HCT116 (cell line): ENCODE results near the gene CSNK1D. TPM values are rescaled to one million over a fixed set of nuclear protein-coding genes. Genes with fewer than 3 reads are reported as not detected.

ENCODE experiments used
- ATAC-seq: fragments of 200-7000 bp; cut with Tn5 transposase; 2 replicates; pipeline ENCODE4 v1.9.1; 2020; ENCODE audit warnings: mild to moderate bottlenecking, moderate library complexity
- BruUV-seq: library from RNA; stranded (reverse); fragments of 400-500 nt; replicated peaks from 2 replicates; lab custom pipeline; 2021; lab: Mats Ljungman, UMichigan
- CTCF ChIA-PET: fragments of 300-600 bp; sonication (Branson Sonifier 250); formaldehyde crosslinking; loops from one replicate; lab custom pipeline; 2021; ENCODE audit warnings: antibody characterized with exemption; lab: Charles Lee
- POLR2A ChIA-PET: fragments of 300-600, 350-600 bp; sonication (Branson Sonifier 250); formaldehyde crosslinking; loops from one replicate; lab custom pipeline; 2021; ENCODE audit warnings: antibody characterized with exemption; lab: Charles Lee
- RAD21 ChIA-PET, 2 experiments: fragments of 300-600 bp; sonication (Branson Sonifier 250); formaldehyde crosslinking; loops; one replicate each; lab custom pipeline; 2023; ENCODE audit warnings: low total read pairs in 2 of 2; ENCODE audit not compliant: uncharacterized antibody in 2 of 2, unreplicated experiment in 2 of 2, low non-redundant PET in 1 of 2; lab: Charles Lee
- DNase-seq: peaks from one replicate; pipeline ENCODE4 v3.0.0-alpha.2; 2010; ENCODE audit warnings: low read depth, low spot score
- H2AFZ ChIP-seq: fragments of 200-600 bp; shearing (Covaris generic), sonication (generic); 2 replicates; pipeline ENCODE4 v1.6.1; 2017; ENCODE audit warnings: low read depth, mixed run types, mixed read lengths, antibody characterized with exemption, low read length; ENCODE audit not compliant: poor library complexity, severe bottlenecking
- H3K27ac ChIP-seq: 2 replicates; pipeline ENCODE4 v1.5.1; 2012; ENCODE audit warnings: low read depth, low read length
- H3K27me3 ChIP-seq: fragments of 200-600 bp; sonication (generic); 2 replicates; pipeline ENCODE4 v1.6.1; 2016; ENCODE audit warnings: mixed run types, low read length, mixed read lengths; ENCODE audit not compliant: insufficient read depth
- H3K36me3 ChIP-seq, 2 experiments: fragments of 200-500 bp in 1 of 2; fragments of 200-600 bp in 1 of 2; sonication (Bioruptor generic) in 1 of 2; sonication (generic) in 1 of 2; 2 replicates each; pipeline versions ENCODE4 v1.5.1 to v1.6.1; 2014 to 2016; ENCODE audit warnings: low read length in 2 of 2, inconsistent platforms in 1 of 2, mixed read lengths in 1 of 2, mixed run types in 1 of 2; ENCODE audit not compliant: insufficient read depth in 2 of 2, control insufficient read depth in 1 of 2
- H3K4me1 ChIP-seq, 2 experiments: fragments of 200-600 bp in 1 of 2; sonication (generic) in 1 of 2; 2 replicates each; pipeline versions ENCODE4 v1.5.1 to v1.6.1; 2012 to 2017; ENCODE audit warnings: low read length in 2 of 2, inconsistent platforms in 1 of 2, mild to moderate bottlenecking in 1 of 2, mixed read lengths in 1 of 2, mixed run types in 1 of 2, moderate library complexity in 1 of 2; ENCODE audit not compliant: insufficient read depth in 2 of 2, control insufficient read depth in 1 of 2
- H3K4me2 ChIP-seq: fragments of 200-600 bp; sonication (generic); 2 replicates; pipeline ENCODE4 v1.6.1; 2017; ENCODE audit warnings: mixed run types, low read length, mixed read lengths
- H3K4me3 ChIP-seq, 2 experiments: fragments of 200-600 bp in 1 of 2; sonication (generic) in 1 of 2; replicated peaks in 1 of 2; 2 replicates each; pipeline ENCODE4 v1.5.1; 2011 to 2016; ENCODE audit warnings: low read length in 2 of 2, control low read depth in 1 of 2, low read depth in 1 of 2, mild to moderate bottlenecking in 1 of 2, mixed read lengths in 1 of 2, mixed run types in 1 of 2
- H3K79me2 ChIP-seq: fragments of 200-600 bp; sonication (generic); 2 replicates; pipeline ENCODE4 v1.6.1; 2017; ENCODE audit warnings: mild to moderate bottlenecking, mixed run types, low read length, moderate library complexity, mixed read lengths; ENCODE audit not compliant: insufficient read depth
- H3K9ac ChIP-seq: fragments of 200-600 bp; sonication (generic); 2 replicates; pipeline ENCODE4 v1.6.1; 2016; ENCODE audit warnings: low read length, mixed read lengths
- H3K9me2 ChIP-seq: fragments of 200-600 bp; sonication (generic), shearing (Covaris generic); 2 replicates; pipeline ENCODE4 v1.6.1; 2017; ENCODE audit warnings: mixed run types, mild to moderate bottlenecking, moderate library complexity; ENCODE audit not compliant: insufficient read depth
- H3K9me3 ChIP-seq, 2 experiments: fragments of 200-500 bp in 1 of 2; fragments of 200-600 bp in 1 of 2; sonication (Bioruptor generic) in 1 of 2; sonication (generic) in 1 of 2; 2 replicates each; pipeline ENCODE4 v1.6.1; 2014 to 2017; ENCODE audit warnings: low read length in 2 of 2, mixed read lengths in 2 of 2, inconsistent platforms in 1 of 2, low read depth in 1 of 2, mild to moderate bottlenecking in 1 of 2, mixed run types in 1 of 2, moderate library complexity in 1 of 2; ENCODE audit not compliant: control insufficient read depth in 1 of 2, insufficient read depth in 1 of 2
- H4K20me1 ChIP-seq: fragments of 200-600 bp; sonication (generic), shearing (Covaris generic); 2 replicates; pipeline ENCODE4 v1.6.1; 2017; ENCODE audit warnings: mixed run types, mild to moderate bottlenecking, moderate library complexity; ENCODE audit not compliant: insufficient read depth
- CBX3 ChIP-seq: IDR thresholded peaks from 2 replicates; pipeline ENCODE4 v1.6.1; 2012; ENCODE audit warnings: low read depth
- CEBPB ChIP-seq: IDR thresholded peaks from 2 replicates; pipeline ENCODE4 v1.6.1; 2012; ENCODE audit warnings: low read depth
- EGR1 ChIP-seq: IDR thresholded peaks from 2 replicates; pipeline ENCODE4 v1.6.1; 2012; ENCODE audit warnings: low read depth
- FOSL1 ChIP-seq: IDR thresholded peaks from 2 replicates; pipeline ENCODE4 v1.6.1; 2012; ENCODE audit warnings: low read depth
- JUND ChIP-seq: IDR thresholded peaks from 2 replicates; pipeline ENCODE4 v1.6.1; 2012
- POLR2AphosphoS5 ChIP-seq: IDR thresholded peaks from 2 replicates; pipeline ENCODE4 v1.6.1; 2011; ENCODE audit warnings: mild to moderate bottlenecking, low read depth, low read length, moderate library complexity
- RAD21 ChIP-seq: IDR thresholded peaks from 2 replicates; pipeline ENCODE4 v1.6.1; 2012; ENCODE audit warnings: low read depth, mild to moderate bottlenecking
- REST ChIP-seq: IDR thresholded peaks from 2 replicates; pipeline ENCODE4 v1.6.1; 2012; ENCODE audit warnings: low read depth
- SIN3A ChIP-seq: IDR thresholded peaks from 2 replicates; pipeline ENCODE4 v1.6.1; 2012; ENCODE audit warnings: low read depth
- SP1 ChIP-seq: IDR thresholded peaks from 2 replicates; pipeline ENCODE4 v1.6.1; 2012; ENCODE audit warnings: low read depth
- SRF ChIP-seq: IDR thresholded peaks from 2 replicates; pipeline ENCODE4 v1.6.1; 2012; ENCODE audit warnings: low read depth
- ZFX ChIP-seq: fragments of 450-650 bp; IDR thresholded peaks from 2 replicates; pipeline ENCODE4 v1.6.1; 2017
- intact Hi-C: fragments of 100-400 bp; cut with micrococcal nuclease; formaldehyde crosslinking; loops from 2 replicates; pipeline ENCODE4 v1.10.0; 2022
- total RNA-seq: library from RNA; stranded (reverse); gene quantifications from one replicate; pipeline ENCODE4 v1.2.1, GENCODE V29; 2021; ENCODE audit not compliant: unreplicated experiment
- TF ChIP-seq, protein P1 (sequence below): IDR thresholded peaks from 2 replicates; pipeline ENCODE4 v1.6.1; 2012

CSNK1D gene
- total RNA-seq, 1 experiment from 2014 or later, result 176 TPM

- RAD21 ChIA-PET, result no interaction called here
- H3K79me2 ChIP-seq, result peaks cover 69% of the 10 kb centered on the region
- no TSS peak for BruUV-seq
Observed at GRCh38 chr17:82245134-82246039, 28.1 kb downstream of the CSNK1D start.

GRCh38 chr17:82244413-82245133 is 28.9 kb downstream of the CSNK1D start:
- DNase-seq (no peak), ATAC-seq (no peak)
- no TSS peak for BruUV-seq
- Histone ChIP-seq H3K4me1 (peaks cover 25 to 63% of the 10 kb centered on the region in 2 experiments), H2AFZ (no peak overlapping the region), H3K27me3 (no peaks in the 10 kb centered on the region), H3K36me3 (peaks cover 33 to 69% of the 10 kb centered on the region in 2 experiments), H4K20me1 (peaks cover 24% of the 10 kb centered on the region; the same call in 1 of the 2 replicates), H3K9ac (no peak overlapping the region), H3K9me2 (no peaks in the 10 kb centered on the region), H3K9me3 (no peaks in the 10 kb centered on the region), H3K79me2 (peaks cover 61% of the 10 kb centered on the region), H3K4me2 (no peak overlapping the region), H3K4me3 (no peak overlapping the region), H3K27ac (peak overlapping the region; percentile 31)
- ChIA-PET RAD21 (no interaction called here), POLR2A (no interaction called here), CTCF (no interaction called here)
- intact Hi-C loops, result loop anchor here (1.0 kb wide), 1 partner anchor 77 kb away; no protein-coding TSS in a partner anchor
- no peak for TF ChIP-seq SRF
- no peak for TF ChIP-seq JUND
- TF ChIP-seq, protein P1, sequence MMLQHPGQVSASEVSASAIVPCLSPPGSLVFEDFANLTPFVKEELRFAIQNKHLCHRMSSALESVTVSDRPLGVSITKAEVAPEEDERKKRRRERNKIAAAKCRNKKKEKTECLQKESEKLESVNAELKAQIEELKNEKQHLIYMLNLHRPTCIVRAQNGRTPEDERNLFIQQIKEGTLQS, result no peak
- TF ChIP-seq CEBPB, result no peak
- TF ChIP-seq ZFX, result no peak
- TF ChIP-seq FOSL1, result no peak
- no peak for TF ChIP-seq REST
- no peak for TF ChIP-seq SP1
- peak; percentile 83 for TF ChIP-seq RAD21
- peak; percentile 25 for TF ChIP-seq POLR2AphosphoS5

More at GRCh38 chr17:82245134-82246039, 28.1 kb downstream of the CSNK1D start:
- ATAC-seq (no peak), DNase-seq (no peak)
- H3K4me2 ChIP-seq, result no peak overlapping the region
- POLR2A ChIA-PET, result interaction anchor here (1.0 kb wide), 1 partner anchor 56 kb away, joined by 3 read pairs; no protein-coding TSS in a partner anchor
- peak overlapping the region; percentile 75 for H3K27ac ChIP-seq
- TF ChIP-seq POLR2AphosphoS5 (peak; percentile 38), JUND (no peak; the same call in 1 of the 2 replicates), EGR1 (no peak), CEBPB (no peak), CBX3 (no peak), SIN3A (no peak)
- TF ChIP-seq, protein P1, result no peak
- H4K20me1 ChIP-seq, result peaks cover 24% of the 10 kb centered on the region; the same call in 1 of the 2 replicates
- H3K4me1 ChIP-seq, result peaks cover 25 to 55% of the 10 kb centered on the region in 2 experiments
- peak overlapping the region; percentile 55; the same call in 1 of the 2 replicates for H3K9ac ChIP-seq
- intact Hi-C loops, result loop anchor here (1.0 kb wide), 1 partner anchor 169 kb away; no protein-coding TSS in a partner anchor
- no peaks in the 10 kb centered on the region for H3K27me3 ChIP-seq
- H3K9me3 ChIP-seq, result no peaks in the 10 kb centered on the region
- peaks cover 36 to 77% of the 10 kb centered on the region in 2 experiments for H3K36me3 ChIP-seq
- H3K4me3 ChIP-seq, result no peak overlapping the region
- no peaks in the 10 kb centered on the region for H3K9me2 ChIP-seq
- no peak overlapping the region for H2AFZ ChIP-seq
- CTCF ChIA-PET, result no interaction called here
